ENCODE results near the gene RAPGEF5. TPM values are rescaled to one million over a fixed set of nuclear protein-coding genes. Genes with fewer than 3 reads are reported as not detected.

RAPGEF5 gene
- polyA plus RNA-seq, 1 of the 3 experiments (the other 2 are of a cell fraction) = 1.2 TPM

DNA sequence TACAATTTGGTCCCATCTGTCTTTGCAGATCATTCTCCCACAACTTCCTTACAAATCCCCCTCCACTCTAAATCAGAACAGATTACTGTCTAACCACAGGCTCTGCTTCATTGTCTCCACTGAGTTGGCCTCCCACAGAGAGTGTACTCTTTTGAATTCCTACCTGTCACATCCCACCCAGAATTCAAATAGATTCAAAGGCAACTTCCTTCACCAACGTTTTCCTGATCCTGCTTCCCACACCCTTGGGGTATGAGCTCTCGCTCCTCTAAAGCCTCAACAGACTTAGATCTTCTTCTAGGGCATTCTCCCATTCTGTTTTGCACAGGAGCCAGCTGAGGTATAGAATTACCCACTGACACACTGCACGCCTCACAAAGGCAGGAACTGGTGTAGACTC, 213.5 kb downstream of the RAPGEF5 start:
- no peaks in the 10 kb centered on the region for H3K36me3 ChIP-seq (replicated peaks in 1 of 2; ENCODE audit: control insufficient read depth in 1 of 2, insufficient read depth in 2 of 2, low read length in 1 of 2)
- H2AFZ ChIP-seq (ENCODE audit: low read depth) = no peak overlapping the region
- no peak for DNase-seq
- H3K9me3 ChIP-seq = no peaks in the 10 kb centered on the region
- no peak overlapping the region for H3K9ac ChIP-seq
- POLR2A ChIA-PET = no interaction called here
- no peaks in the 10 kb centered on the region for H3F3A ChIP-seq (replicated peaks; ENCODE audit: insufficient read depth)
- WGBS (ENCODE audit: low lambda C conversion rate) = 61% methylated on average over 3 of the region's 3 CpGs
- TF ChIP-seq TAF1 (IDR thresholded peaks at IDR 0.05; ENCODE audit: borderline replicate concordance, low read depth, low read length) = no peak
- TF ChIP-seq, protein P1, sequence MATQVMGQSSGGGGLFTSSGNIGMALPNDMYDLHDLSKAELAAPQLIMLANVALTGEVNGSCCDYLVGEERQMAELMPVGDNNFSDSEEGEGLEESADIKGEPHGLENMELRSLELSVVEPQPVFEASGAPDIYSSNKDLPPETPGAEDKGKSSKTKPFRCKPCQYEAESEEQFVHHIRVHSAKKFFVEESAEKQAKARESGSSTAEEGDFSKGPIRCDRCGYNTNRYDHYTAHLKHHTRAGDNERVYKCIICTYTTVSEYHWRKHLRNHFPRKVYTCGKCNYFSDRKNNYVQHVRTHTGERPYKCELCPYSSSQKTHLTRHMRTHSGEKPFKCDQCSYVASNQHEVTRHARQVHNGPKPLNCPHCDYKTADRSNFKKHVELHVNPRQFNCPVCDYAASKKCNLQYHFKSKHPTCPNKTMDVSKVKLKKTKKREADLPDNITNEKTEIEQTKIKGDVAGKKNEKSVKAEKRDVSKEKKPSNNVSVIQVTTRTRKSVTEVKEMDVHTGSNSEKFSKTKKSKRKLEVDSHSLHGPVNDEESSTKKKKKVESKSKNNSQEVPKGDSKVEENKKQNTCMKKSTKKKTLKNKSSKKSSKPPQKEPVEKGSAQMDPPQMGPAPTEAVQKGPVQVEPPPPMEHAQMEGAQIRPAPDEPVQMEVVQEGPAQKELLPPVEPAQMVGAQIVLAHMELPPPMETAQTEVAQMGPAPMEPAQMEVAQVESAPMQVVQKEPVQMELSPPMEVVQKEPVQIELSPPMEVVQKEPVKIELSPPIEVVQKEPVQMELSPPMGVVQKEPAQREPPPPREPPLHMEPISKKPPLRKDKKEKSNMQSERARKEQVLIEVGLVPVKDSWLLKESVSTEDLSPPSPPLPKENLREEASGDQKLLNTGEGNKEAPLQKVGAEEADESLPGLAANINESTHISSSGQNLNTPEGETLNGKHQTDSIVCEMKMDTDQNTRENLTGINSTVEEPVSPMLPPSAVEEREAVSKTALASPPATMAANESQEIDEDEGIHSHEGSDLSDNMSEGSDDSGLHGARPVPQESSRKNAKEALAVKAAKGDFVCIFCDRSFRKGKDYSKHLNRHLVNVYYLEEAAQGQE (IDR thresholded peaks at IDR 0.05; ENCODE audit: low read depth, low read length) = no peak
- no peak for TF ChIP-seq SMC3 (IDR thresholded peaks at IDR 0.05; ENCODE audit: low read depth, low read length)
- no peak for TF ChIP-seq MEF2A (IDR thresholded peaks at IDR 0.05; ENCODE audit: borderline replicate concordance, low read depth)
- no peak for TF ChIP-seq JUND (IDR thresholded peaks at IDR 0.05)
- no peak for TF ChIP-seq FOXM1 (IDR thresholded peaks at IDR 0.05; ENCODE audit: low read depth)
- TF ChIP-seq, protein P2, sequence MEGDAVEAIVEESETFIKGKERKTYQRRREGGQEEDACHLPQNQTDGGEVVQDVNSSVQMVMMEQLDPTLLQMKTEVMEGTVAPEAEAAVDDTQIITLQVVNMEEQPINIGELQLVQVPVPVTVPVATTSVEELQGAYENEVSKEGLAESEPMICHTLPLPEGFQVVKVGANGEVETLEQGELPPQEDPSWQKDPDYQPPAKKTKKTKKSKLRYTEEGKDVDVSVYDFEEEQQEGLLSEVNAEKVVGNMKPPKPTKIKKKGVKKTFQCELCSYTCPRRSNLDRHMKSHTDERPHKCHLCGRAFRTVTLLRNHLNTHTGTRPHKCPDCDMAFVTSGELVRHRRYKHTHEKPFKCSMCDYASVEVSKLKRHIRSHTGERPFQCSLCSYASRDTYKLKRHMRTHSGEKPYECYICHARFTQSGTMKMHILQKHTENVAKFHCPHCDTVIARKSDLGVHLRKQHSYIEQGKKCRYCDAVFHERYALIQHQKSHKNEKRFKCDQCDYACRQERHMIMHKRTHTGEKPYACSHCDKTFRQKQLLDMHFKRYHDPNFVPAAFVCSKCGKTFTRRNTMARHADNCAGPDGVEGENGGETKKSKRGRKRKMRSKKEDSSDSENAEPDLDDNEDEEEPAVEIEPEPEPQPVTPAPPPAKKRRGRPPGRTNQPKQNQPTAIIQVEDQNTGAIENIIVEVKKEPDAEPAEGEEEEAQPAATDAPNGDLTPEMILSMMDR (IDR thresholded peaks at IDR 0.05) = no peak
- TF ChIP-seq IRF3 (IDR thresholded peaks at IDR 0.05; ENCODE audit: low read depth, low read length) = no peak
- no peak for TF ChIP-seq FOSL2 (IDR thresholded peaks at IDR 0.05; ENCODE audit: borderline replicate concordance, low read depth)
- no peak for TF ChIP-seq FOXJ3 (CRISPR knock-in tag; IDR thresholded peaks at IDR 0.05)
- TF ChIP-seq TEAD4 (IDR thresholded peaks at IDR 0.05; ENCODE audit: borderline replicate concordance, insufficient read depth) = no peak
- no peak for TF ChIP-seq EP300 (IDR thresholded peaks at IDR 0.05; ENCODE audit: borderline replicate concordance in 1 of 2, low read depth in 1 of 2, low read length in 1 of 2)
- H4K20me1 ChIP-seq (ENCODE audit: insufficient read depth) = no peaks in the 10 kb centered on the region
- no peaks in the 10 kb centered on the region for H3K9me2 ChIP-seq
- H3K27ac ChIP-seq (ENCODE audit: low read depth in 2 of 2, low read length in 1 of 2) = no peak overlapping the region
- CTCF ChIA-PET = interaction anchor here (1.2 kb wide), 1 partner anchor 10 kb away, joined by 3 read pairs; no protein-coding TSS in a partner anchor
- H3K4me2 ChIP-seq = no peak overlapping the region
- peaks cover 0 to 16% of the 10 kb centered on the region in 2 experiments; a peak in 3 of 4 replicates for H3K4me1 ChIP-seq (ENCODE audit: control insufficient read depth in 1 of 2, insufficient read depth in 2 of 2, low read depth in 1 of 2, low read length in 1 of 2)
- no peaks in the 10 kb centered on the region for H3K79me2 ChIP-seq (ENCODE audit: insufficient read depth)
- H3K27me3 ChIP-seq (ENCODE audit: insufficient read depth) = no peaks in the 10 kb centered on the region
- H3K4me3 ChIP-seq (ENCODE audit: low read depth in 2 of 2, low read length in 1 of 2) = no peak overlapping the region
